Hepatocyte (in vitro differentiated cells): Measurements from ENCODE around the gene VOPP1.
A peak's percentile ranks its signal among the peaks of the same experiment; 100 is the strongest.
"Not testable (repeated sequence)": the region's sequence is repeated elsewhere in the genome, so short reads cannot be mapped to it uniquely, and the experiment has no call there.

Source experiments
- EZH2 ChIP-seq: fragments of 200-600 bp; sonication (generic); IDR thresholded peaks from 2 replicates; pipeline ENCODE4 v1.6.1; 2016; ENCODE audit warnings: antibody characterized with exemption, mild to moderate bottlenecking, borderline replicate concordance
- EZH2phosphoT487 ChIP-seq: fragments of 200-600 bp; sonication (generic); IDR thresholded peaks from one replicate; pipeline ENCODE4 v1.6.1; 2018; ENCODE audit warnings: antibody characterized with exemption, mild to moderate bottlenecking, low read depth, moderate library complexity; ENCODE audit not compliant: unreplicated experiment, severe bottlenecking
- TF ChIP-seq, protein P1 (sequence below): fragments of 200-600 bp; sonication (generic); IDR thresholded peaks from 2 replicates; pipeline ENCODE4 v1.5.1; 2016; ENCODE audit warnings: antibody characterized with exemption, mild to moderate bottlenecking; ENCODE audit not compliant: poor library complexity

DNA sequence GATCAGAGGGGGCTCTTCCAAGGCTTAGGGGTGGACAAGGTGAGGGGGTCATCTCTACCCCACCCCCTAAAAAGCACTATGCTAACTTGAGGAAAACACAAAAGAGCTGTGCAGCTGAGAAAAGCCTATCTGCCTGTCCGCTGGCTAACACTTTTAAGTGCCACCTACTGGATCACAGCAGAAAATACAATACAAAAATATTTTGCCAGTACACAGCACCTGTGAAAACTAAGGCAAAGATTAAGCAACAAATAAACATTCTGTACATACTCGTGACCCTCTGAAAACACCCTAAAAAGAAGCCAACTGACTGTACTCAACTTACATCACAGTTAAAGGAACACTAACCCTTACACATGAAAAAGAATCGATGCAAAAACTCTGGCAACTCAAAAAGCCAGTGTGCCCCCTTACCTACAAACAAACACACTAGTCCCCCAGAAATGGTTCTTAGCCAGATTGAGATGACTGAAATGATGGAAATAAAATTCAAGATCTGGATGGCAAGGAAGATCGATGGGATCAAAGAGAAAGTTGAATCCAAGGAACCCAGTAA is 25.7 kb upstream of the VOPP1 start:
- TF ChIP-seq, protein P1, sequence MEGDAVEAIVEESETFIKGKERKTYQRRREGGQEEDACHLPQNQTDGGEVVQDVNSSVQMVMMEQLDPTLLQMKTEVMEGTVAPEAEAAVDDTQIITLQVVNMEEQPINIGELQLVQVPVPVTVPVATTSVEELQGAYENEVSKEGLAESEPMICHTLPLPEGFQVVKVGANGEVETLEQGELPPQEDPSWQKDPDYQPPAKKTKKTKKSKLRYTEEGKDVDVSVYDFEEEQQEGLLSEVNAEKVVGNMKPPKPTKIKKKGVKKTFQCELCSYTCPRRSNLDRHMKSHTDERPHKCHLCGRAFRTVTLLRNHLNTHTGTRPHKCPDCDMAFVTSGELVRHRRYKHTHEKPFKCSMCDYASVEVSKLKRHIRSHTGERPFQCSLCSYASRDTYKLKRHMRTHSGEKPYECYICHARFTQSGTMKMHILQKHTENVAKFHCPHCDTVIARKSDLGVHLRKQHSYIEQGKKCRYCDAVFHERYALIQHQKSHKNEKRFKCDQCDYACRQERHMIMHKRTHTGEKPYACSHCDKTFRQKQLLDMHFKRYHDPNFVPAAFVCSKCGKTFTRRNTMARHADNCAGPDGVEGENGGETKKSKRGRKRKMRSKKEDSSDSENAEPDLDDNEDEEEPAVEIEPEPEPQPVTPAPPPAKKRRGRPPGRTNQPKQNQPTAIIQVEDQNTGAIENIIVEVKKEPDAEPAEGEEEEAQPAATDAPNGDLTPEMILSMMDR = peak; percentile 43
- TF ChIP-seq EZH2, EZH2phosphoT487: not testable (repeated sequence)
